ENCODE results near the gene FAM216A.
A peak's percentile ranks its signal among the peaks of the same experiment; 100 is the strongest.
"Not testable (repeated sequence)": the region's sequence is repeated elsewhere in the genome, so short reads cannot be mapped to it uniquely, and the experiment has no call there.

FAM216A gene

GRCh38 chr12:110501399-110501751, 32.7 kb downstream of the FAM216A start:
- peak; percentile 34 for DNase-seq

- peak; percentile 95 for DNase-seq
These were observed 33.4 kb downstream of the FAM216A start, which contains the start of the genes RAD9B and VPS29 for GRCh38 chr12:110501752-110502738. Gene RAD9B, plus strand, starts transcription at chr12:110502331. Its CDS starts 7 bp downstream, at chr12:110502338. Gene VPS29, minus strand, starts transcription at chr12:110502111. Its CDS starts 60 bp downstream, at chr12:110502051.

GRCh38 chr12:110503432-110503831, 34.8 kb downstream of the FAM216A start:
- no peak for DNase-seq

GRCh38 chr12:110505332-110505731, 36.7 kb downstream of the FAM216A start:
- DNase-seq = no peak

- no peak for DNase-seq
These were observed 39.5 kb downstream of the FAM216A start for GRCh38 chr12:110508071-110508586.

GRCh38 chr12:110513842-110514241, 45.2 kb downstream of the FAM216A start:
- no peak for DNase-seq

GRCh38 chr12:110514363-110514762, 45.7 kb downstream of the FAM216A start:
- DNase-seq = no peak

- no peak for DNase-seq
These were observed 48.4 kb downstream of the FAM216A start for GRCh38 chr12:110516995-110517394.

GRCh38 chr12:110518014-110518413, 49.4 kb downstream of the FAM216A start:
- not testable (repeated sequence) for DNase-seq

GRCh38 chr12:110520876-110521712, 52.4 kb downstream of the FAM216A start:
- not testable (repeated sequence) for DNase-seq

- no peak for DNase-seq
These were observed 59.7 kb downstream of the FAM216A start for GRCh38 chr12:110528277-110528839.

GRCh38 chr12:110530511-110530910, 61.9 kb downstream of the FAM216A start:
- peak; percentile 88 for DNase-seq

GRCh38 chr12:110531741-110532333, 63.2 kb downstream of the FAM216A start:
- peak; percentile 78 for DNase-seq

GRCh38 chr12:110532644-110533043, 64.0 kb downstream of the FAM216A start:
- no peak for DNase-seq

GRCh38 chr12:110533607-110534006, 65.0 kb downstream of the FAM216A start:
- DNase-seq = no peak

GRCh38 chr12:110534811-110535210, 66.2 kb downstream of the FAM216A start:
- no peak for DNase-seq

GRCh38 chr12:110536834-110537604, 68.4 kb downstream of the FAM216A start:
- DNase-seq = no peak

- DNase-seq = peak; percentile 78
These were observed 69.2 kb downstream of the FAM216A start for GRCh38 chr12:110537605-110538409.

- DNase-seq = no peak
These were observed 70.4 kb downstream of the FAM216A start for GRCh38 chr12:110538869-110539622.

Measured in DMS79 (cell line).